ENCODE data around the gene FYB2.

- TF ChIP-seq, protein P1, sequence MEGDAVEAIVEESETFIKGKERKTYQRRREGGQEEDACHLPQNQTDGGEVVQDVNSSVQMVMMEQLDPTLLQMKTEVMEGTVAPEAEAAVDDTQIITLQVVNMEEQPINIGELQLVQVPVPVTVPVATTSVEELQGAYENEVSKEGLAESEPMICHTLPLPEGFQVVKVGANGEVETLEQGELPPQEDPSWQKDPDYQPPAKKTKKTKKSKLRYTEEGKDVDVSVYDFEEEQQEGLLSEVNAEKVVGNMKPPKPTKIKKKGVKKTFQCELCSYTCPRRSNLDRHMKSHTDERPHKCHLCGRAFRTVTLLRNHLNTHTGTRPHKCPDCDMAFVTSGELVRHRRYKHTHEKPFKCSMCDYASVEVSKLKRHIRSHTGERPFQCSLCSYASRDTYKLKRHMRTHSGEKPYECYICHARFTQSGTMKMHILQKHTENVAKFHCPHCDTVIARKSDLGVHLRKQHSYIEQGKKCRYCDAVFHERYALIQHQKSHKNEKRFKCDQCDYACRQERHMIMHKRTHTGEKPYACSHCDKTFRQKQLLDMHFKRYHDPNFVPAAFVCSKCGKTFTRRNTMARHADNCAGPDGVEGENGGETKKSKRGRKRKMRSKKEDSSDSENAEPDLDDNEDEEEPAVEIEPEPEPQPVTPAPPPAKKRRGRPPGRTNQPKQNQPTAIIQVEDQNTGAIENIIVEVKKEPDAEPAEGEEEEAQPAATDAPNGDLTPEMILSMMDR (IDR thresholded peaks at IDR 0.05; ENCODE audit: low read depth, low read length, poor library complexity, severe bottlenecking) = no peak
- TF ChIP-seq EZH2phosphoT487 (IDR thresholded peaks at IDR 0.05; ENCODE audit: borderline replicate concordance, low read length) = no peak
Measured at GRCh38 chr1:56834137-56834900, 15.1 kb upstream of the FYB2 start.
